Measurements from ENCODE around the gene CD44.

DNA sequence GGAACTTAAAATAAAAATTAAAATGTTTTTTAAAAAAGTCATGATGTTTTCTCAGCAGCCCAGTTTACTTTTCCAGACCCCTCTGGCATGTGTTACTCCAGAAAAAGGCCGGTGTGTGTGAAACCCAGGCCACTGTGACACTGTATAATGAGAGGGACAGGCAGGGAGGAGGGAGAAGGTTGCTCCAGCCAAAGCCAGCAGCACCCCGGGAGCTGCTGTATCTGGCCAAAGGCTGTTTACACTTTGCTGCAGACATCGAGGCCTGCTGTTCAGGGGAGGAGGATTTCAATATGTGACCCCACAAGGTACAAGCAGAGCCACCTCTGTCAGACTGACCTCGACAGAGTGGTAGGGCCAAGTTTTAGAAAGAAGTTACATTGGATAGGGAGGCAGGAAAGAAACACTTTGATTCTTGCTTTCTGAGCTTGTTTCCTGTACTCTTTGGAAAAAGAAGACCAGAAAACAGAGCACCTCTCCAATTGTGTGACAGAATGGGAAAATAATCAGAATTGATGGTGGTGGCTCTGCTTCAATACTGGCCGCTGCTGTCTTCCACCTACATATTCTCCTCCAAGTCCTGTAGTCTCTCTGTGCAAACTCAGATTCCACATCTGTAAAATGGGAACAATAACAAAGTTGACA lies 41.0 kb upstream of the CD44 start:
- TF ChIP-seq EZH2 (IDR thresholded peaks at IDR 0.05; ENCODE audit: insufficient read depth, poor library complexity, severe bottlenecking) = no peak
- TF ChIP-seq EZH2phosphoT487 (IDR thresholded peaks at IDR 0.05; ENCODE audit: insufficient read depth, low read depth) = no peak

Measured in GM23248 (cell line).